ENCODE data around the gene GNAS-AS1.

Gene GNAS-AS1

GRCh38 chr20:58776109-58776508 is 74.6 kb downstream of the GNAS-AS1 start:
- no peak overlapping the region for H3K4me3 ChIP-seq (ENCODE audit: low read depth, low read length)

GRCh38 chr20:58775371-58775770 is 75.3 kb downstream of the GNAS-AS1 start:
- Histone ChIP-seq H3K9me3 (ENCODE audit: severe bottlenecking) (no peaks in the 10 kb centered on the region), H3K36me3 (no peaks in the 10 kb centered on the region), H3K27me3 (ENCODE audit: insufficient read depth, low read depth, severe bottlenecking) (peaks cover 63% of the 10 kb centered on the region), H3K27ac (no peak overlapping the region), H3K4me3 (ENCODE audit: low read depth, low read length) (no peak overlapping the region)
- TF ChIP-seq, protein P1, sequence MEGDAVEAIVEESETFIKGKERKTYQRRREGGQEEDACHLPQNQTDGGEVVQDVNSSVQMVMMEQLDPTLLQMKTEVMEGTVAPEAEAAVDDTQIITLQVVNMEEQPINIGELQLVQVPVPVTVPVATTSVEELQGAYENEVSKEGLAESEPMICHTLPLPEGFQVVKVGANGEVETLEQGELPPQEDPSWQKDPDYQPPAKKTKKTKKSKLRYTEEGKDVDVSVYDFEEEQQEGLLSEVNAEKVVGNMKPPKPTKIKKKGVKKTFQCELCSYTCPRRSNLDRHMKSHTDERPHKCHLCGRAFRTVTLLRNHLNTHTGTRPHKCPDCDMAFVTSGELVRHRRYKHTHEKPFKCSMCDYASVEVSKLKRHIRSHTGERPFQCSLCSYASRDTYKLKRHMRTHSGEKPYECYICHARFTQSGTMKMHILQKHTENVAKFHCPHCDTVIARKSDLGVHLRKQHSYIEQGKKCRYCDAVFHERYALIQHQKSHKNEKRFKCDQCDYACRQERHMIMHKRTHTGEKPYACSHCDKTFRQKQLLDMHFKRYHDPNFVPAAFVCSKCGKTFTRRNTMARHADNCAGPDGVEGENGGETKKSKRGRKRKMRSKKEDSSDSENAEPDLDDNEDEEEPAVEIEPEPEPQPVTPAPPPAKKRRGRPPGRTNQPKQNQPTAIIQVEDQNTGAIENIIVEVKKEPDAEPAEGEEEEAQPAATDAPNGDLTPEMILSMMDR (IDR thresholded peaks at IDR 0.05; ENCODE audit: low read depth, low read length), result no peak
- DNase-seq, result no peak

More at GRCh38 chr20:58776109-58776508, 74.6 kb downstream of the GNAS-AS1 start:
- peaks cover 61% of the 10 kb centered on the region for H3K27me3 ChIP-seq (ENCODE audit: insufficient read depth, low read depth, severe bottlenecking)
- no peaks in the 10 kb centered on the region for H3K9me3 ChIP-seq (ENCODE audit: severe bottlenecking)
- no peak for DNase-seq
- TF ChIP-seq, protein P1 (IDR thresholded peaks at IDR 0.05; ENCODE audit: low read depth, low read length), result no peak
- H3K27ac ChIP-seq, result no peak overlapping the region
- no peaks in the 10 kb centered on the region for H3K36me3 ChIP-seq

- H3K36me3 ChIP-seq, result no peaks in the 10 kb centered on the region
- DNase-seq, result no peak
- H3K4me3 ChIP-seq (ENCODE audit: low read depth, low read length), result no peak overlapping the region
- H3K27ac ChIP-seq, result no peak overlapping the region
- no peaks in the 10 kb centered on the region for H3K9me3 ChIP-seq (ENCODE audit: severe bottlenecking)
- TF ChIP-seq, protein P1 (IDR thresholded peaks at IDR 0.05; ENCODE audit: low read depth, low read length), result no peak
- H3K27me3 ChIP-seq (ENCODE audit: insufficient read depth, low read depth, severe bottlenecking), result peaks cover 68% of the 10 kb centered on the region
Observed at GRCh38 chr20:58774667-58775263, 75.9 kb downstream of the GNAS-AS1 start.

- TF ChIP-seq, protein P1 (IDR thresholded peaks at IDR 0.05; ENCODE audit: low read depth, low read length), result no peak
- no peak for DNase-seq
- H3K27me3 ChIP-seq (ENCODE audit: insufficient read depth, low read depth, severe bottlenecking), result peaks cover 73% of the 10 kb centered on the region
- no peaks in the 10 kb centered on the region for H3K36me3 ChIP-seq
- no peak overlapping the region for H3K4me3 ChIP-seq (ENCODE audit: low read depth, low read length)
- no peak overlapping the region for H3K27ac ChIP-seq
- H3K9me3 ChIP-seq (ENCODE audit: severe bottlenecking), result no peaks in the 10 kb centered on the region
Observed at GRCh38 chr20:58774214-58774613, 76.5 kb downstream of the GNAS-AS1 start.

- H3K27me3 ChIP-seq (ENCODE audit: insufficient read depth, low read depth, severe bottlenecking), result peaks cover 81% of the 10 kb centered on the region
- no peaks in the 10 kb centered on the region for H3K36me3 ChIP-seq
- H3K9me3 ChIP-seq (ENCODE audit: severe bottlenecking), result no peaks in the 10 kb centered on the region
- DNase-seq, result no peak
- no peak overlapping the region for H3K27ac ChIP-seq
- no peak overlapping the region for H3K4me3 ChIP-seq (ENCODE audit: low read depth, low read length)
- TF ChIP-seq, protein P1 (IDR thresholded peaks at IDR 0.05; ENCODE audit: low read depth, low read length), result no peak
Observed at GRCh38 chr20:58772786-58773185, 77.9 kb downstream of the GNAS-AS1 start.

All from WERI-Rb-1 (cell line).